ENCODE measurements around the gene ZNF277.
"Not testable (repeated sequence)": the region's sequence is repeated elsewhere in the genome, so short reads cannot be mapped to it uniquely, and the experiment has no call there.

ZNF277 gene

GRCh38 chr7:112233048-112233697, 26.7 kb downstream of the ZNF277 start:
- WGBS = 92% methylated on average over 3 of the region's 3 CpGs
- Histone ChIP-seq H3K4me1 (ENCODE audit: insufficient read depth, low read length) (no peaks in the 10 kb centered on the region), H3K27me3 (ENCODE audit: insufficient read depth, low read length) (no peaks in the 10 kb centered on the region)

GRCh38 chr7:112234147-112234546, 27.7 kb downstream of the ZNF277 start:
- Histone ChIP-seq H3K4me3 (ENCODE audit: low read length) (no peak overlapping the region), H3K27me3 (ENCODE audit: insufficient read depth, low read length) (no peaks in the 10 kb centered on the region), H3K9me3 (ENCODE audit: insufficient read depth, low read depth, low read length) (no peaks in the 10 kb centered on the region), H3K36me3 (ENCODE audit: insufficient read depth, low read length) (no peaks in the 10 kb centered on the region), H3K4me1 (ENCODE audit: insufficient read depth, low read length) (no peaks in the 10 kb centered on the region), H3K27ac (ENCODE audit: low read depth, low read length) (no peak overlapping the region), H3K9ac (ENCODE audit: low read depth, low read length) (no peak overlapping the region)
- WGBS = 100% methylated on average over 1 of the region's 1 CpG

More at GRCh38 chr7:112233048-112233697, 26.7 kb downstream of the ZNF277 start:
- H3K27ac ChIP-seq (ENCODE audit: low read depth, low read length) = no peak overlapping the region
- no peaks in the 10 kb centered on the region for H3K36me3 ChIP-seq (ENCODE audit: insufficient read depth, low read length)
- H3K9me3 ChIP-seq (ENCODE audit: insufficient read depth, low read depth, low read length) = no peaks in the 10 kb centered on the region
- H3K9ac ChIP-seq (ENCODE audit: low read depth, low read length) = no peak overlapping the region
- no peak overlapping the region for H3K4me3 ChIP-seq (ENCODE audit: low read length)

GRCh38 chr7:112236597-112236996, 30.1 kb downstream of the ZNF277 start:
- WGBS = 100% methylated on average over 1 of the region's 2 CpGs
- Histone ChIP-seq H3K36me3 (ENCODE audit: insufficient read depth, low read length) (no peaks in the 10 kb centered on the region), H3K27ac (ENCODE audit: low read depth, low read length) (no peak overlapping the region), H3K9ac (ENCODE audit: low read depth, low read length) (no peak overlapping the region), H3K4me3 (ENCODE audit: low read length) (no peak overlapping the region), H3K9me3 (ENCODE audit: insufficient read depth, low read depth, low read length) (no peaks in the 10 kb centered on the region), H3K4me1 (ENCODE audit: insufficient read depth, low read length) (no peaks in the 10 kb centered on the region), H3K27me3 (ENCODE audit: insufficient read depth, low read length) (no peaks in the 10 kb centered on the region)

- no peak overlapping the region for H3K27ac ChIP-seq (ENCODE audit: low read depth, low read length)
- no peaks in the 10 kb centered on the region for H3K27me3 ChIP-seq (ENCODE audit: insufficient read depth, low read length)
- H3K9me3 ChIP-seq (ENCODE audit: insufficient read depth, low read depth, low read length) = no peaks in the 10 kb centered on the region
- H3K4me1 ChIP-seq (ENCODE audit: insufficient read depth, low read length) = no peaks in the 10 kb centered on the region
- no peak overlapping the region for H3K4me3 ChIP-seq (ENCODE audit: low read length)
- no peak overlapping the region for H3K9ac ChIP-seq (ENCODE audit: low read depth, low read length)
- no peaks in the 10 kb centered on the region for H3K36me3 ChIP-seq (ENCODE audit: insufficient read depth, low read length)
- WGBS = 100% methylated on average over 2 of the region's 3 CpGs
Measured at GRCh38 chr7:112238330-112238729, 31.8 kb downstream of the ZNF277 start.

GRCh38 chr7:112238852-112239610, 32.5 kb downstream of the ZNF277 start:
- Histone ChIP-seq H3K4me3 (ENCODE audit: low read length) (no peak overlapping the region), H3K27ac (ENCODE audit: low read depth, low read length) (no peak overlapping the region), H3K4me1 (ENCODE audit: insufficient read depth, low read length) (no peaks in the 10 kb centered on the region), H3K27me3 (ENCODE audit: insufficient read depth, low read length) (no peaks in the 10 kb centered on the region), H3K9me3 (ENCODE audit: insufficient read depth, low read depth, low read length) (no peaks in the 10 kb centered on the region), H3K36me3 (ENCODE audit: insufficient read depth, low read length) (no peaks in the 10 kb centered on the region), H3K9ac (ENCODE audit: low read depth, low read length) (no peak overlapping the region)
- 94% methylated on average over 9 of the region's 9 CpGs for WGBS

GRCh38 chr7:112248598-112248997, 42.1 kb downstream of the ZNF277 start:
- Histone ChIP-seq H3K9ac (ENCODE audit: low read depth, low read length) (no peak overlapping the region), H3K9me3 (ENCODE audit: insufficient read depth, low read depth, low read length) (no peaks in the 10 kb centered on the region), H3K4me1 (ENCODE audit: insufficient read depth, low read length) (peaks cover 47% of the 10 kb centered on the region), H3K27ac (ENCODE audit: low read depth, low read length) (no peak overlapping the region), H3K4me3 (ENCODE audit: low read length) (no peak overlapping the region), H3K36me3 (ENCODE audit: insufficient read depth, low read length) (no peaks in the 10 kb centered on the region), H3K27me3 (ENCODE audit: insufficient read depth, low read length) (peaks cover 45% of the 10 kb centered on the region)
- 100% methylated on average over 1 of the region's 2 CpGs for WGBS

GRCh38 chr7:112249967-112250366, 43.5 kb downstream of the ZNF277 start:
- WGBS = 5% methylated on average over 9 of the region's 13 CpGs
- H3K9me3 ChIP-seq (ENCODE audit: insufficient read depth, low read depth, low read length); H3K9ac ChIP-seq (ENCODE audit: low read depth, low read length); H3K36me3 ChIP-seq (ENCODE audit: insufficient read depth, low read length); H3K27ac ChIP-seq (ENCODE audit: low read depth, low read length): not testable (repeated sequence)
- Histone ChIP-seq H3K4me3 (ENCODE audit: low read length) (peak overlapping the region; percentile 37), H3K27me3 (ENCODE audit: insufficient read depth, low read length) (peaks cover 45% of the 10 kb centered on the region), H3K4me1 (ENCODE audit: insufficient read depth, low read length) (peaks cover 61% of the 10 kb centered on the region)

- 83% methylated on average over 3 of the region's 3 CpGs for WGBS
- H3K9me3 ChIP-seq (ENCODE audit: insufficient read depth, low read depth, low read length) = no peaks in the 10 kb centered on the region
- H3K27me3 ChIP-seq (ENCODE audit: insufficient read depth, low read length) = peaks cover 45% of the 10 kb centered on the region
- H3K9ac ChIP-seq (ENCODE audit: low read depth, low read length) = no peak overlapping the region
- no peaks in the 10 kb centered on the region for H3K36me3 ChIP-seq (ENCODE audit: insufficient read depth, low read length)
- no peak overlapping the region for H3K4me3 ChIP-seq (ENCODE audit: low read length)
- peaks cover 70% of the 10 kb centered on the region for H3K4me1 ChIP-seq (ENCODE audit: insufficient read depth, low read length)
- 0 out of 2 replicates have a peak overlapping the region, but pooled peaks have one; percentile 10 for H3K27ac ChIP-seq (ENCODE audit: low read depth, low read length)
Measured at GRCh38 chr7:112252141-112252540, 45.6 kb downstream of the ZNF277 start.

GRCh38 chr7:112252691-112253090, 46.2 kb downstream of the ZNF277 start:
- H3K27ac ChIP-seq (ENCODE audit: low read depth, low read length) = 0 out of 2 replicates have a peak overlapping the region, but pooled peaks have one; percentile 10
- H3K9me3 ChIP-seq (ENCODE audit: insufficient read depth, low read depth, low read length) = no peaks in the 10 kb centered on the region
- 55% methylated on average over 3 of the region's 3 CpGs for WGBS
- no peaks in the 10 kb centered on the region for H3K36me3 ChIP-seq (ENCODE audit: insufficient read depth, low read length)
- H3K9ac ChIP-seq (ENCODE audit: low read depth, low read length) = no peak overlapping the region
- H3K4me3 ChIP-seq (ENCODE audit: low read length) = no peak overlapping the region
- peaks cover 45% of the 10 kb centered on the region for H3K27me3 ChIP-seq (ENCODE audit: insufficient read depth, low read length)
- peaks cover 70% of the 10 kb centered on the region for H3K4me1 ChIP-seq (ENCODE audit: insufficient read depth, low read length)

- Histone ChIP-seq H3K27ac (ENCODE audit: low read depth, low read length) (no peak overlapping the region), H3K36me3 (ENCODE audit: insufficient read depth, low read length) (no peaks in the 10 kb centered on the region), H3K9ac (ENCODE audit: low read depth, low read length) (no peak overlapping the region), H3K27me3 (ENCODE audit: insufficient read depth, low read length) (peaks cover 30% of the 10 kb centered on the region), H3K4me1 (ENCODE audit: insufficient read depth, low read length) (peaks cover 58% of the 10 kb centered on the region), H3K4me3 (ENCODE audit: low read length) (no peak overlapping the region), H3K9me3 (ENCODE audit: insufficient read depth, low read depth, low read length) (no peaks in the 10 kb centered on the region)
- 78% methylated on average over 1 of the region's 1 CpG for WGBS
Measured at GRCh38 chr7:112254156-112254555, 47.7 kb downstream of the ZNF277 start.

GRCh38 chr7:112254709-112255387, 48.4 kb downstream of the ZNF277 start:
- Histone ChIP-seq H3K4me1 (ENCODE audit: insufficient read depth, low read length) (peaks cover 55% of the 10 kb centered on the region), H3K27ac (ENCODE audit: low read depth, low read length) (no peak overlapping the region)
- WGBS = 87% methylated on average over 6 of the region's 6 CpGs

More at GRCh38 chr7:112254709-112255387, 48.4 kb downstream of the ZNF277 start:
- peaks cover 26% of the 10 kb centered on the region for H3K27me3 ChIP-seq (ENCODE audit: insufficient read depth, low read length)
- H3K4me3 ChIP-seq (ENCODE audit: low read length) = no peak overlapping the region
- no peaks in the 10 kb centered on the region for H3K9me3 ChIP-seq (ENCODE audit: insufficient read depth, low read depth, low read length)
- no peak overlapping the region for H3K9ac ChIP-seq (ENCODE audit: low read depth, low read length)
- no peaks in the 10 kb centered on the region for H3K36me3 ChIP-seq (ENCODE audit: insufficient read depth, low read length)
